Stimulated activated naive CD4-positive, alpha-beta T cell (primary cell): ENCODE measurements around the gene GUCA1C.

ENCODE experiments used
- DNase-seq, 6 experiments: peaks; one replicate each; lab custom pipeline; 2025; lab: John Stamatoyannopoulos, UW

GUCA1C gene

DNA sequence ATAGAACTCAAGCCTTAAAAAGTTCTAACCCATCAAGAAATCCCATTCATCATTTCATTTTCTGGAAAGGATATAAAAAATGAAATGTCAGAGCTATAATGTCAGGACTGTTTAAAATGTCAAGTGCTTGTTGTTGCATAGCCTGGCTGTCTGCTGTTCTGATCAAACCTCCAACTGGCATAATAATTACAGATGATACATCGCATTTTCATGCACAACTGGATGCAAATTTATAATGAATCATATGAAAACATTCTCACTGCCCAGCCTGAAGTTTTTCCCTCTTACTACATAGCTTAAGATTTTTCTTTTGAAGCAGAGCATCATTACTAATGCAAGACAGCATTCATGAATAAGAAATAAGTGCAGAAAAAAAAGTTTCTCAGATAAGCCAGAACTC lies 46.5 kb downstream of the GUCA1C start:
- no peak for DNase-seq

DNA sequence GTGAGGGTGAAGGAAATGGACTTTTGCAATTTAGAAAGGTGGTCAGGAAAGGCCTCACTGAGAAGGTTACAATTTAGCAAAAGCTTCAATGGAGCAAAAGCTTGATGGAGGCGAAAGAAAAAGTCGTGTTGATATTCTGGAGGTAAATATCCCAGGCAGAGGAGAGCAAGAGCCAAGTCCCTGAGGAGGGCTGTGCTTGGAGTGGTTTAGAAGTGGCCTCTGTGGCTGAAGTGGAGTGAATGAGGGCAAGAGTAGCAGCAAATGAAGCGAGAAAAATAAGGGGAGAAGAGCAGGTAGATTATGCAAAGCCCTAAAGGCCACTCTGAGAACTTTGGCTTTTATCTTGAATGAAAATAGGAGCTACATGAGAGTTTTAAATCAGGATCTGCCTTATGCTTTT lies 54.1 kb downstream of the GUCA1C start:
- DNase-seq = no peak

GRCh38 chr3:108897883-108898282 lies 55.8 kb downstream of the GUCA1C start:
- DNase-seq = no peak

DNA sequence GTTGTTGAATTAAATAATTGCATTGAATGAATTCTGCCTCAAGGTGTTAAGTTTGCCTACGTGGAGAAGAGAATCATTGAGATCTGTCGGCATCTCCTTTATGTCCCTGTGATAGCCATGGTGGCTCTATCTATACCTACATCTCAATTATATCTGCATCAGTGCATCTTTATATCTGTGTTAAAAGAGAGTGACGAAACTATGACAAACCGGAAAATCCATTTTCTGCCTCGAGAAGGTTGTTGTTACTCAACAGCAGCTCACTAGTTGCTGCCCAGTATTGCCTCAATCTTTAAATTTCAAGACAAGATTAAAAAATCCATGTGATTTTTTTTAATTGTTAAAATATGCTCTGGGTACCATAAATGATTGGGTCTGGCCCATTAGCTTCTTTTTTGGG lies 58.7 kb downstream of the GUCA1C start:
- DNase-seq = no peak

GRCh38 chr3:108891833-108892232 lies 61.8 kb downstream of the GUCA1C start:
- no peak for DNase-seq

DNA sequence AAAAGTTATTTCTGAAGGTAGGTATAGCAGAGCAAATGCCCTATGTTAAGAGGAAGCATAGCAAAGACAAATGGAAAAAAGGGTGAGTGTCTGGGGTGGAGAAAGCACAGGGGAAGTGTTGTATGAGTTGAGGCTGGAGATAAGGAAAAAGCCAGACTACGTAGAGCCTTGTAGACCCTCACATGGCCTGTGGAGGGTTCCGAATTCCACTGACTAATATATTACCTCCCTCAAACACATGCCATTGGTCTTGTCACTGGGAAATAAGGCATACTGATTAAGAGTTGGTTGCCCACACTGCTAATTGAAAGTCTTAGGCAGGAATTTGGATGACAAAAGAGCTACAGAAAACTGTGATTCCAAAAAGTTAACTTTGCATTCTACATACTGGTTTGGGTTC lies 65.9 kb downstream of the GUCA1C start:
- DNase-seq = no peak

- DNase-seq = no peak
Observed at GRCh38 chr3:108887121-108887520, 66.6 kb downstream of the GUCA1C start.

- no peak for DNase-seq
Observed at GRCh38 chr3:108883373-108883772, 70.3 kb downstream of the GUCA1C start.

GRCh38 chr3:108882762-108883161 lies 70.9 kb downstream of the GUCA1C start:
- no peak for DNase-seq

GRCh38 chr3:108879915-108880314 lies 73.8 kb downstream of the GUCA1C start:
- no peak for DNase-seq

- DNase-seq = no peak
Observed at GRCh38 chr3:108877901-108878300, 75.8 kb downstream of the GUCA1C start.

GRCh38 chr3:108863799-108864135 lies 89.9 kb downstream of the GUCA1C start:
- DNase-seq = no peak

DNA sequence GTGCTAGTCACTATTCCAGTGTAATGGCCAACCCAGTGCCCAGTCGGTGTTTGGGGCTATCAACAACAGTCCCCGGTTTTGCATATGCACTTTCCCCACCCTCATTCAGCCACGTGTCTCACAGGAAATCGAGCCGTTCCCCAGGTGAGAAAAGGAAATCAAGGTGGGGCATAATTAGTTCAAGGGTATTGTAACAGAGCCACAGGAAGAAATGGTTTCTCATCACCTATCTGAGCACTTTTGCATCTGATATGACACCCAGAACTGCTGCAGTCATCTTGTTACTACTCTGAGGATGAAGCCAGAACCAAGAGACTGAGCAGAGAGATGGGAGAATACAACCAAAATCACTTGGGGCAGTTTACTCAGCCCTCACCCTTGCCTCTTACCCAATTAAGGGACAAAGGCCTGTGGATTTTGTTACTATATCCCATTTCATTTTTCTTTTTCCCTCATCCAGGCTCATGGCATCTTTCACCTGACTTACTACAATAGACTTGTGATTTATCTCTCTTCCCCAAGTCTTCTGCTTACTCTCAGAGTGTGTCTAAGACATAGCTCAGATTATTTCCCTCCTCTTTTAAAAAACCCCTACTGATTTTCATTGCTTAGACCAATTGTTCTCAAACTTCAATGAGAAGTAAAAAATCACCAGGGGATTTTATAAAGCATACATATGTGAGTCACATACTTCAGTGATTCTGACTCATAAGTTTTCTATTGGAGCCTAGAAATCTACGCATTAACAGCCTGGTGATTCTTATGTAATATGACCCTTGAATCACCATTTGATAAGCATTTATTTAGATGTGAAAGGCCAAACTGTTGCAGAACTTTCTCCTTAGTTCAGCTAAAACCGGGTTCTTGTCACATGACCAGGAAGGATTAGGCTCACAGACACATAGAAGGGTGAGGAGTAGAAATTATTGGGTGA lies 90.5 kb downstream of the GUCA1C start:
- peak in 3 of 6 experiments; percentile 2 to 33 (median 22) for DNase-seq

DNA sequence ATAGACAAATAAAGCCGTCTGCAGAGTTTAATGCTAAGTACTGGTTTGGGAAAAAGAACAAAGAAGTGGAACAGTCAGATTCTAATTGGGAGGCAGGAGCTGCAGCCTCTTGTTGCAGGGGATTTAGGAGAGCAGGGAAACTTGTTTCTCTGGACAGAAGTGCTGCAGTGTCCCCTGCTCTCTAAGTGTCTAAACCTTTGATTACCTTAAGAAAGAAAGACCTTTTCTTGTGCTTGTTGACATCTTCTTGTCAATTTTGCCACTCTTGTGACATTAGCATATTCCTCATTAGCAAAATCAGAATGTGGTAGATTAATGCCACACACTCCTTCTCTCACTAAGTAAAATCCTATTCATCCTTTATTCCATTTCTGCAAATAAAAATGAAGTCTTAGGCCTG lies 92.3 kb downstream of the GUCA1C start:
- DNase-seq = no peak
